Measurements from ENCODE around the gene UHMK1.

The UHMK1 gene

GRCh38 chr1:162497104-162497722 is 405 bp upstream of the UHMK1 start:
- peak overlapping the region; percentile 91 for H3K27ac ChIP-seq
- TF ChIP-seq CTCF (conservative IDR thresholded peaks at IDR 0.05): no peak

- TF ChIP-seq CTCF (conservative IDR thresholded peaks at IDR 0.05): no peak
Observed at GRCh38 chr1:162498496-162498810, 835 bp downstream of the UHMK1 start.

GRCh38 chr1:162500805-162501204 is 3.2 kb downstream of the UHMK1 start:
- no peak for TF ChIP-seq CTCF (conservative IDR thresholded peaks at IDR 0.05)
- H3K27ac ChIP-seq: no peak overlapping the region

More at GRCh38 chr1:162498496-162498810, 835 bp downstream of the UHMK1 start:
- peak overlapping the region; percentile 91 for H3K27ac ChIP-seq

- TF ChIP-seq CTCF (conservative IDR thresholded peaks at IDR 0.05): no peak
- no peak overlapping the region for H3K27ac ChIP-seq
Observed at GRCh38 chr1:162502077-162502476, 4.5 kb downstream of the UHMK1 start.

DNA sequence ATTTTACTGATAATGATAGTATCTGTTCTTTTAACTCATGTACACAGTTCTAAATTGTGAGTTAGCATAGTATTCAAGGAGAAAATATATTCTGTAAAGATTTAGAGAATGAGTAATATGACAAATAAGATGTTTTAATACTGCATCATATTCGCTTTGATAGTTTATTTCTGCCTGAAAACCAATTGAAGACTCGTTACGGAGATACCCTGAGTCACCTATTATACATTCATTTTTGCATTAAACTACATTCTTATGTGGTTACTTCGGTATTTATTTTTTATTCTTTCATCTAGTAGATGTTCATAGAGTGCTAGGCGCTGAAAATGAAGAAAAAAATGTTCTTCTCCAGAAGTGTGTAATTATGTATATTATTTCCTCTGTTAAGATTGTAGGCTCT is 5.3 kb downstream of the UHMK1 start:
- no peak for TF ChIP-seq CTCF (conservative IDR thresholded peaks at IDR 0.05)
- H3K27ac ChIP-seq: no peak overlapping the region

- no peak for TF ChIP-seq CTCF (conservative IDR thresholded peaks at IDR 0.05)
- H3K27ac ChIP-seq: no peak overlapping the region
Observed at GRCh38 chr1:162527314-162527713, 29.7 kb downstream of the UHMK1 start.

DNA sequence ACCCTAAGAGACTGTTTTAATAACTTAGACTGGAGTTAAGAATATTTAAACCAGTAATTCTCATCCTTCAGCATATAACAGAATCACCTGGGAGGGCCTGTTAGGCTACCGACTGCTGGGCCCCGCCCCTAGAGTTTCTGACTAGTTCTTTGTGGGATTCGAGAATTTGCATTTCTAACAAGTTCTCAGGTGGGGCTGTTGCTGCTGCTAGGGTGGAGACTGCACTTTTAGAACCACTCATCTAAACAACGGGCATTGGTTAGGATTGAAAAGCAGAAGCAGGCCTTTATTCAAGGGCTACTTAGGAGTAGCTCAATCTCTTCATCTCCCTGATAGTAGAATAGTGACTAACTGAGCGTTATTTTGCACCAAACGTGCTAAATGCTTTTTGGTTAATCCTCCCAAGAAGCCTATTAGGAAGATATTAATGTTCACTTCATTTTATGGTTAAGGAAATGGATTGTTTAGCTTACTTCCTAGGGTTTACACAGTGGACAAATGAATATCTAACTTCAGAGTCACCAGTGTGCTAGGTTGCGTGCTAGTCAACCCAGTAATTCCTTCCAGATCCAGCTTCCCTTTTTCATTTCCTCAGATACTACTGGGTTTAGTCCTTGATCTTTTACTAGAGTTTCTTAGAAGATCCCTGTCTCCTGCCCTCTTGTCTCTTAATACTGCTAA is 32.8 kb downstream of the UHMK1 start:
- TF ChIP-seq CTCF (conservative IDR thresholded peaks at IDR 0.05): no peak
- no peak overlapping the region for H3K27ac ChIP-seq

Measured in VCaP (cell line).